Heart left ventricle (tissue), 13 donors: ENCODE data around the gene LHFPL3.

Experiments used
- CTCF ChIP-seq, 12 donors: fragments of 200-600 bp; sonication (generic) in 4 of 12; IDR thresholded peaks; one replicate each; pipeline versions ENCODE4 v1.5.0 to v1.8.0; 2018 to 2022; ENCODE audit warnings: antibody characterized with exemption in 12 of 12, mild to moderate bottlenecking in 5 of 12
- POLR2A ChIP-seq, 2 donors: fragments of 450-650 bp; IDR thresholded peaks; one replicate each; pipeline ENCODE4 v1.6.1; 2017; ENCODE audit warnings: antibody characterized with exemption in 2 of 2, mild to moderate bottlenecking in 2 of 2, moderate library complexity in 2 of 2
- donor health status: ischemic (EF 13 %, LVEDD 7.1; RV severe dilation, severe dysfunction).
- donor health status: DM: no; HTN: yes; CAD: no.
- donor health status: DM: no; HTN: no; CAD: no.
- donor health status: ischemic (EF 25% LVEDD 6.9; RV normal size, moderate dysfunction).
- donor health status: ischemic (EF 25% LVEDD 5.7; RV mildly dilated, moderate dysfunction).
- donor health status: ischemic (EF 35%, LVEDD 5.7; RV mildly dilated, moderate dysfunction).
- donor health status: nonischemic (EF 11% LVEDD 7.7; RV severe dilation, severe dysfunction).
- donor health status: DM: yes; HTN: yes; CAD: no.
- donor health status: PGD.
- donor health status: ischemic (EF 29% LVEDD 5.4; RV normal size, mild dysfunction).
- donor health status: nonischemic (EF 23%, LVEDD 6.1; RV moderate dilation, normal function).

- no peak for TF ChIP-seq POLR2A (IDR thresholded peaks at IDR 0.05)
- TF ChIP-seq CTCF (IDR thresholded peaks at IDR 0.05), result no peak
Measured at GRCh38 chr7:104816537-104816936, 488.1 kb downstream of the LHFPL3 start.
